Activated T-cell treated with anti-CD3 and anti-CD28 coated beads, Interleukin-2, amount 50 U/mL, for 4 hours (primary cell): ENCODE results near the gene MYPOP. TPM values are rescaled to one million over a fixed set of nuclear protein-coding genes. Genes with fewer than 3 reads are reported as not detected.

ENCODE experiments used
- ATAC-seq, 2 donors: fragments of 200-7000 bp; cut with Tn5 transposase; one replicate each; pipeline ENCODE4 v1.10.0; 2021
- DNase-seq: peaks from one replicate; pipeline ENCODE4 v3.0.0-alpha.2; 2020
- H3K27me3 Mint-ChIP-seq: one replicate; pipeline ENCODE4 v1.8.0; 2021; ENCODE audit warnings: low read depth, mixed read lengths
- H3K36me3 Mint-ChIP-seq: one replicate; pipeline ENCODE4 v1.8.0; 2022; ENCODE audit warnings: mixed read lengths; ENCODE audit not compliant: insufficient read depth
- H3K4me1 Mint-ChIP-seq: one replicate; pipeline ENCODE4 v1.8.0; 2021; ENCODE audit warnings: low read depth, mixed read lengths
- H3K4me3 Mint-ChIP-seq: one replicate; pipeline ENCODE4 v1.8.0; 2021; ENCODE audit warnings: mild to moderate bottlenecking, moderate library complexity, mixed read lengths
- H3K9me3 Mint-ChIP-seq: one replicate; pipeline ENCODE4 v1.8.0; 2021; ENCODE audit warnings: mixed read lengths
- total RNA-seq, 3 donors: library from RNA; stranded (reverse); gene quantifications; one replicate each; pipeline ENCODE4 v1.2.1, GENCODE V29; 2021

Gene MYPOP
- total RNA-seq, 3 donors from 2014 or later = 4.8 to 5.5 (median 5.1) TPM

- H3K27me3 Mint-ChIP-seq = peaks cover 11% of the 10 kb centered on the region
- H3K4me3 Mint-ChIP-seq = peak overlapping the region; percentile 77
- DNase-seq (peak; percentile 80), ATAC-seq (peak; percentile 25 to 28)
- peaks cover 28% of the 10 kb centered on the region for H3K4me1 Mint-ChIP-seq
- peaks cover 2% of the 10 kb centered on the region for H3K36me3 Mint-ChIP-seq
- H3K9me3 Mint-ChIP-seq = no peaks in the 10 kb centered on the region
Observed at GRCh38 chr19:45882652-45883585, 19.5 kb downstream of the MYPOP start.

- Mint-ChIP-seq H3K27me3 (peaks cover 16% of the 10 kb centered on the region), H3K4me3 (no peak overlapping the region), H3K36me3 (peaks cover 2% of the 10 kb centered on the region), H3K4me1 (peaks cover 34% of the 10 kb centered on the region), H3K9me3 (no peaks in the 10 kb centered on the region)
- no peak for DNase-seq
- ATAC-seq = no peak
Observed at GRCh38 chr19:45881909-45882528, 20.4 kb downstream of the MYPOP start.

GRCh38 chr19:45881082-45881908 is 21.1 kb downstream of the MYPOP start:
- DNase-seq = no peak
- Mint-ChIP-seq H3K4me1 (peaks cover 33% of the 10 kb centered on the region), H3K36me3 (peaks cover 2% of the 10 kb centered on the region), H3K9me3 (no peaks in the 10 kb centered on the region), H3K4me3 (no peak overlapping the region), H3K27me3 (peaks cover 18% of the 10 kb centered on the region)
- ATAC-seq = no peak

- no peak for DNase-seq
- Mint-ChIP-seq H3K27me3 (peaks cover 23% of the 10 kb centered on the region), H3K4me1 (peaks cover 33% of the 10 kb centered on the region), H3K9me3 (no peaks in the 10 kb centered on the region), H3K4me3 (peak overlapping the region; percentile 24), H3K36me3 (peaks cover 2% of the 10 kb centered on the region)
- ATAC-seq = no peak
Observed at GRCh38 chr19:45879971-45880370, 22.4 kb downstream of the MYPOP start.

GRCh38 chr19:45879055-45879454 is 23.4 kb downstream of the MYPOP start:
- H3K4me3 Mint-ChIP-seq = no peak overlapping the region
- H3K27me3 Mint-ChIP-seq = peaks cover 25% of the 10 kb centered on the region
- H3K4me1 Mint-ChIP-seq = peaks cover 30% of the 10 kb centered on the region
- peaks cover 2% of the 10 kb centered on the region for H3K36me3 Mint-ChIP-seq
- ATAC-seq = no peak
- H3K9me3 Mint-ChIP-seq = no peaks in the 10 kb centered on the region
- no peak for DNase-seq

GRCh38 chr19:45878043-45878794 is 24.2 kb downstream of the MYPOP start:
- ATAC-seq (peak; percentile 74 to 76), DNase-seq (no peak)
- H3K27me3 Mint-ChIP-seq = peaks cover 25% of the 10 kb centered on the region
- H3K9me3 Mint-ChIP-seq = no peaks in the 10 kb centered on the region
- no peak overlapping the region for H3K4me3 Mint-ChIP-seq
- H3K4me1 Mint-ChIP-seq = peaks cover 23% of the 10 kb centered on the region
- H3K36me3 Mint-ChIP-seq = peaks cover under 1% of the 10 kb centered on the region

- Mint-ChIP-seq H3K4me3 (peak overlapping the region; percentile 71), H3K36me3 (no peaks in the 10 kb centered on the region), H3K27me3 (peaks cover 25% of the 10 kb centered on the region), H3K9me3 (no peaks in the 10 kb centered on the region), H3K4me1 (peaks cover 15% of the 10 kb centered on the region)
- no peak for DNase-seq
- peak; percentile 26 to 35 for ATAC-seq
Observed at GRCh38 chr19:45876411-45877197, 25.8 kb downstream of the MYPOP start.

- no peaks in the 10 kb centered on the region for H3K9me3 Mint-ChIP-seq
- H3K27me3 Mint-ChIP-seq = peaks cover 25% of the 10 kb centered on the region
- H3K4me1 Mint-ChIP-seq = peaks cover 13% of the 10 kb centered on the region
- H3K36me3 Mint-ChIP-seq = no peaks in the 10 kb centered on the region
- peak overlapping the region; percentile 71 for H3K4me3 Mint-ChIP-seq
- no peak for DNase-seq
- ATAC-seq = peak; percentile 70 to 79
Observed at GRCh38 chr19:45876161-45876410, 26.3 kb downstream of the MYPOP start.

- Mint-ChIP-seq H3K9me3 (no peaks in the 10 kb centered on the region), H3K4me3 (no peak overlapping the region), H3K4me1 (peaks cover 13% of the 10 kb centered on the region), H3K36me3 (no peaks in the 10 kb centered on the region), H3K27me3 (peaks cover 22% of the 10 kb centered on the region)
- DNase-seq (no peak), ATAC-seq (no peak)
Observed at GRCh38 chr19:45874620-45874966, 27.8 kb downstream of the MYPOP start.

- Mint-ChIP-seq H3K4me3 (no peak overlapping the region), H3K36me3 (no peaks in the 10 kb centered on the region), H3K4me1 (peaks cover 13% of the 10 kb centered on the region), H3K27me3 (peaks cover 17% of the 10 kb centered on the region), H3K9me3 (no peaks in the 10 kb centered on the region)
- DNase-seq = no peak
- ATAC-seq = no peak
Observed at GRCh38 chr19:45873219-45873772, 29.1 kb downstream of the MYPOP start.

GRCh38 chr19:45872095-45872919 is 30.1 kb downstream of the MYPOP start:
- no peaks in the 10 kb centered on the region for H3K9me3 Mint-ChIP-seq
- peaks cover 12% of the 10 kb centered on the region for H3K27me3 Mint-ChIP-seq
- ATAC-seq (no peak), DNase-seq (no peak)
- H3K36me3 Mint-ChIP-seq = no peaks in the 10 kb centered on the region
- peaks cover 8% of the 10 kb centered on the region for H3K4me1 Mint-ChIP-seq
- no peak overlapping the region for H3K4me3 Mint-ChIP-seq

GRCh38 chr19:45870798-45871197 is 31.6 kb downstream of the MYPOP start:
- Mint-ChIP-seq H3K4me1 (no peaks in the 10 kb centered on the region), H3K27me3 (peaks cover 4% of the 10 kb centered on the region), H3K9me3 (no peaks in the 10 kb centered on the region), H3K4me3 (no peak overlapping the region), H3K36me3 (no peaks in the 10 kb centered on the region)
- DNase-seq (no peak), ATAC-seq (no peak)
